OCI-LY3 (cell line): Measurements from ENCODE around the gene CMSS1.
A peak's percentile ranks its signal among the peaks of the same experiment; 100 is the strongest.

ENCODE experiments used
- H2AFZ ChIP-seq: fragments of 200-600, 300-600 bp; shearing (Covaris generic); 2 replicates; pipeline ENCODE4 v1.6.0; 2014; ENCODE audit warnings: antibody characterized with exemption, low read depth, low read length
- H3K27ac ChIP-seq: fragments of 200-600, 300-600 bp; sonication (generic); 2 replicates; pipeline ENCODE4 v1.5.1; 2014; ENCODE audit warnings: mild to moderate bottlenecking, low read length, moderate library complexity, mixed read lengths
- H3K27me3 ChIP-seq: fragments of 200-600, 300-600 bp; sonication (generic); 2 replicates; pipeline ENCODE4 v1.6.1; 2014; ENCODE audit warnings: low read depth, low read length, mixed read lengths
- H3K36me3 ChIP-seq: fragments of 200-600, 300-600 bp; sonication (generic); replicated peaks from 2 replicates; pipeline ENCODE3; 2014; ENCODE audit warnings: low read depth, low read length, mixed read lengths
- H3K4me1 ChIP-seq: fragments of 300-600, 200-600 bp; sonication (generic); 2 replicates; pipeline ENCODE4 v1.6.1; 2014; ENCODE audit warnings: low read length, mixed read lengths
- H3K4me2 ChIP-seq: fragments of 200-600, 300-600 bp; sonication (generic); 2 replicates; pipeline ENCODE4 v1.6.1; 2014; ENCODE audit warnings: low read length, mixed read lengths
- H3K4me3 ChIP-seq: fragments of 300-600, 200-600 bp; sonication (generic); 2 replicates; pipeline ENCODE4 v1.5.1; 2014; ENCODE audit warnings: antibody characterized with exemption, mild to moderate bottlenecking, low read length, moderate library complexity
- H3K79me2 ChIP-seq: fragments of 300-600, 200-600 bp; shearing (Covaris generic); 2 replicates; pipeline ENCODE4 v1.6.1; 2014; ENCODE audit warnings: mild to moderate bottlenecking, low read length, mixed read lengths
- H3K9ac ChIP-seq: fragments of 300-600, 200-600 bp; shearing (Covaris generic); 2 replicates; pipeline ENCODE4 v1.6.0; 2014; ENCODE audit warnings: mild to moderate bottlenecking, low read length, moderate library complexity
- H3K9me3 ChIP-seq: fragments of 200-600, 300-600 bp; shearing (Covaris generic); 2 replicates; pipeline ENCODE4 v1.6.1; 2014; ENCODE audit warnings: low read length, mixed read lengths; ENCODE audit not compliant: insufficient read depth
- H4K20me1 ChIP-seq: fragments of 200-600, 300-600 bp; sonication (generic); 2 replicates; pipeline ENCODE4 v1.6.1; 2016; ENCODE audit warnings: low read length, mixed read lengths; ENCODE audit not compliant: insufficient read depth
- EZH2phosphoT487 ChIP-seq: fragments of 200-600 bp; shearing (Covaris generic); IDR thresholded peaks from 2 replicates; pipeline ENCODE4 v1.6.1; 2018; ENCODE audit warnings: antibody characterized with exemption, mixed run types, low read depth
- TF ChIP-seq, protein P1 (sequence below): fragments of 200-600, 300-600 bp; sonication (generic); IDR thresholded peaks from 2 replicates; pipeline ENCODE4 v1.5.1; 2014; ENCODE audit warnings: antibody characterized with exemption, low read length, low read depth

CMSS1 gene

DNA sequence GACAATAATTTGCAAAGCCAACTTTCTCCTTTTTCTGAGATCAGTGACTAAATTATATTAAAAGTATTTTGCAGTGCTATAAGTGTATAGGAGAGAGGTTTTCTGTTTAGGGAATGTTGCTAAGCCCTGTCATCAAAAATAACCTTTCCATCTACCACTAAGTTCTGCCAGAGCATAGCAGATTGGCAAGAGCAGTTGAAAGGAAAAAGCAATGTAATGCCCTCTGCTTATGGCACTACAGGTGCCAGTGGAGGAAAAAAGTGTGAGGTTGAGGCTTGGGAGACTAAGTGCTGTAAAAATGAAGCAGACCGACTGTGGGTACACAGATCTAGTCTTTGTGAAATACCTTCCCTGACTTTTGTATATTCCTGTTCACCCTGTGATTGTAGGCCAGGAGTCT is 285.1 kb downstream of the CMSS1 start:
- Histone ChIP-seq H3K9me3 (no peaks in the 10 kb centered on the region), H2AFZ (no peak overlapping the region), H3K4me2 (no peak overlapping the region), H3K9ac (no peak overlapping the region), H3K4me3 (no peak overlapping the region), H3K36me3 (peaks cover 3% of the 10 kb centered on the region), H3K4me1 (peaks cover 38% of the 10 kb centered on the region), H3K27me3 (no peaks in the 10 kb centered on the region), H4K20me1 (no peaks in the 10 kb centered on the region), H3K79me2 (no peaks in the 10 kb centered on the region), H3K27ac (no peak overlapping the region)
- no peak for TF ChIP-seq EZH2phosphoT487
- TF ChIP-seq, protein P1, sequence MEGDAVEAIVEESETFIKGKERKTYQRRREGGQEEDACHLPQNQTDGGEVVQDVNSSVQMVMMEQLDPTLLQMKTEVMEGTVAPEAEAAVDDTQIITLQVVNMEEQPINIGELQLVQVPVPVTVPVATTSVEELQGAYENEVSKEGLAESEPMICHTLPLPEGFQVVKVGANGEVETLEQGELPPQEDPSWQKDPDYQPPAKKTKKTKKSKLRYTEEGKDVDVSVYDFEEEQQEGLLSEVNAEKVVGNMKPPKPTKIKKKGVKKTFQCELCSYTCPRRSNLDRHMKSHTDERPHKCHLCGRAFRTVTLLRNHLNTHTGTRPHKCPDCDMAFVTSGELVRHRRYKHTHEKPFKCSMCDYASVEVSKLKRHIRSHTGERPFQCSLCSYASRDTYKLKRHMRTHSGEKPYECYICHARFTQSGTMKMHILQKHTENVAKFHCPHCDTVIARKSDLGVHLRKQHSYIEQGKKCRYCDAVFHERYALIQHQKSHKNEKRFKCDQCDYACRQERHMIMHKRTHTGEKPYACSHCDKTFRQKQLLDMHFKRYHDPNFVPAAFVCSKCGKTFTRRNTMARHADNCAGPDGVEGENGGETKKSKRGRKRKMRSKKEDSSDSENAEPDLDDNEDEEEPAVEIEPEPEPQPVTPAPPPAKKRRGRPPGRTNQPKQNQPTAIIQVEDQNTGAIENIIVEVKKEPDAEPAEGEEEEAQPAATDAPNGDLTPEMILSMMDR: no peak

DNA sequence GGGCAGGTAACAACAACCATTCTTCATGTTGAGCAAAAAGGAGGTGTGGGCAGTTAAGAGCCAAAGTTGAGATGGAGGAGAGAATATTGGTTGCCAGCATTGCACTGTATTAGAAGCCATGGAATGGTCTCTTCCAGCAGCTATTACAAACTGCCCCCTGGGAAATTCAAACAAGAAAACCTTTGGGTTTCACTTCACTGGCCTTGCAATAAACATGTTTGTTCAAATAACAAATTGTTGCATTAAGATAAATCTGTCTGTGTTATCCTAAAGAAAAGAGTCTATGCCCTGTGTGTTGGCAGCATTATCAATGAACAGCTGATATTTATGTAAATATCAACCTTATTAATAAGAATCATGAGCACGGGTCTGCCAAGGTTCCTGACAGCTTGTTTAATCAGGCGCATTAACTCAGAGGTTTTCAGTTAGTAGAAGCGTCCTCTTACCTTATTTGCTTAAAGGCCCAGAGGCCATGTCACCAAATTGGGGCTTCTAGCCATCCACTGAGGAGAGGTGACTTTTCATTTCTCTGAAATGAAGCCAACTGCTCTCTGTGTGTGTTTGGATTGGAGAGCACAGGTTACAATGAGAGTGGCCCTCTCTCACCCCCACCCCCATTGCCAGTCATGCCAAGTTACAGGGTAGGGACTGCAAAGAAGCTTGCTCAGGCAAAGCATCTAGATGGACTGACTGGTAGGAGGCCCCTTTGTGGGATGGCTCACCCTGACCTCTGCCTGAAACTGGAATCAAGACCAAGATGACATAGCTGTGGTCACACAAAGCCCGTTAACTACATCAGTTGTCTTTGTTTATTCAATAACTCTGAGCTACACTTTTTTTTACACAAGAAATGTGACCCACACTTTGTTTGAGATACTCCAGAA is 286.1 kb downstream of the CMSS1 start:
- peaks cover 3% of the 10 kb centered on the region for H3K36me3 ChIP-seq
- no peaks in the 10 kb centered on the region for H3K9me3 ChIP-seq
- H3K27ac ChIP-seq: no peak overlapping the region
- H3K4me3 ChIP-seq: no peak overlapping the region
- H2AFZ ChIP-seq: no peak overlapping the region
- no peak overlapping the region for H3K9ac ChIP-seq
- no peak overlapping the region for H3K4me2 ChIP-seq
- TF ChIP-seq, protein P1: no peak
- TF ChIP-seq EZH2phosphoT487: no peak
- H3K79me2 ChIP-seq: no peaks in the 10 kb centered on the region
- no peaks in the 10 kb centered on the region for H4K20me1 ChIP-seq
- H3K27me3 ChIP-seq: no peaks in the 10 kb centered on the region
- peaks cover 38% of the 10 kb centered on the region for H3K4me1 ChIP-seq

DNA sequence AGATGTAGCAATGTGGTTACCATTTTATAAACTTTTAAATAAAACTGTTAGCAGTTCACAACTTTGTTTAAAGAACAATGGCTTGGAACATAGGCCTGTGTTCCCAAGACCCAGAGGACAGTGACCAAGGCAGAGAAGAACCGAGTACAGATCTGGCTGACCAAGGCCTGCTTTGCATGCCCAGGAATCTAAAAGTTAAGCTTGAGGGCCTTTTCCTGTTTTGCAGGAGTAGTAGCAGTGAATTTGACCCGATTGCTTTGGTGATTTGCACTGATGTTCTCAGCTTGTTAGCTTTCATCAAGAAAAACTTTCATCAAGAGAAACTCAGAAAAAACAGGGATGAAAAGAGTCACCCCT is 286.8 kb downstream of the CMSS1 start:
- Histone ChIP-seq H3K9ac (no peak overlapping the region), H3K36me3 (peaks cover 3% of the 10 kb centered on the region), H3K27ac (no peak overlapping the region), H3K9me3 (no peaks in the 10 kb centered on the region), H3K27me3 (no peaks in the 10 kb centered on the region), H3K4me2 (no peak overlapping the region), H4K20me1 (no peaks in the 10 kb centered on the region), H2AFZ (no peak overlapping the region), H3K4me3 (no peak overlapping the region), H3K79me2 (no peaks in the 10 kb centered on the region), H3K4me1 (peaks cover 38% of the 10 kb centered on the region)
- TF ChIP-seq EZH2phosphoT487: no peak
- TF ChIP-seq, protein P1: no peak

DNA sequence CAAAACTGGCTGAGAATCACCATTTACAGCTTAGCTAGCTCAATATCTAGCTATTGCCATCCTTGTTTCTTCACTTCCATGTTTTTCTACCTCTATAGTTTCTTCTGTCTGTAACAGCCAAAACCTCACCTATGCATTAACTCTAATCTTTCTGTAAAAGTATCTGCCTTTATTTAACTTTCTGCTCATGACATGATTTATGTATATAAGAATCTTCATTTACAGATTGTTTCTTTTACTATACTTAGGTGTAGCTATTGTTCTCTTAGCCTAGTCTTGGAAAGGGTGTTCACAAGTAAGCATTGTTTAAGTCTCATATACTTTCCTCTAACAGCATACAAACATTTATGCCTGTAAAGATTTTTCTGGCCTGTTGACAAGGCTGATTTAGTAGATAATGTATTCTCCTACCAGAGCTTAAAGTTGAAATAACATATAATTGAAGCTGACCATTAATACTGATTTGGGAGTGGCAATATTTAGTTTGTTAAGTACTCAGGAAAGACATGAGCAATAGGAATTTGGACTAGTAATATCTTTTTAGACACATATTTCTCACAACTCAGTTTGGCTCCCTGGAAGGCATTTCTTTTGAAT is 287.3 kb downstream of the CMSS1 start:
- H3K9ac ChIP-seq: peak overlapping the region; percentile 17; the same call in 1 of the 2 replicates
- peak overlapping the region; percentile 57 for H3K4me2 ChIP-seq
- TF ChIP-seq, protein P1: no peak
- no peak for TF ChIP-seq EZH2phosphoT487
- H4K20me1 ChIP-seq: no peaks in the 10 kb centered on the region
- no peak overlapping the region for H2AFZ ChIP-seq
- no peaks in the 10 kb centered on the region for H3K27me3 ChIP-seq
- H3K36me3 ChIP-seq: peaks cover 3% of the 10 kb centered on the region
- H3K4me1 ChIP-seq: peaks cover 38% of the 10 kb centered on the region
- H3K79me2 ChIP-seq: no peaks in the 10 kb centered on the region
- peak overlapping the region; percentile 13; the same call in 1 of the 2 replicates for H3K4me3 ChIP-seq
- peak overlapping the region; percentile 49 for H3K27ac ChIP-seq
- H3K9me3 ChIP-seq: no peaks in the 10 kb centered on the region
